CD4-positive, alpha-beta T cell treated with Interleukin-15 for 4 hours (primary cell): Measurements from ENCODE around the gene PNMA6E.
A peak's percentile ranks its signal among the peaks of the same experiment; 100 is the strongest.

Experiments
- DNase-seq: peaks from one replicate; pipeline ENCODE4 v3.0.0-alpha.2; 2020; ENCODE audit warnings: low spot score

PNMA6E gene

DNA sequence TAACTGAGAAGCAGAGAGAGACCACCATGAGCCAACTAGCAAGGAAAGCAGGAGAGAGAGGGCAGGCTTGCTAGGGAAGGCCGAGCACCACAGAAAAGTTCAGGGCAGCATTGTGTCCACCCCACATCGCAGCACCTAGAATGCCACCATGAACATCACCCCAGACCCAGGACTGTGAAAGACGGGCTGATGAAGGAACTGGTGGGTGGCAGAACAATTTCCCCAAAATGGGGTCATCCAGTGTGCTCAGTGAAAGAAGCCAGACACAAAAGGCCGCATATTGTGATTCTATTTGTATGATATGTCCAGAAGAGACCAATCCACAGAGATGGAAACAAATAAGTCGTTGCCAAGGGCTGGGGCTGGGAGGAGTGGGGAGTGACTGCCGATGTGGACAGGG lies 16.8 kb downstream of the PNMA6E start:
- no peak for DNase-seq

GRCh38 chrX:153382563-153383482 lies 18.3 kb downstream of the PNMA6E start:
- DNase-seq: no peak

DNA sequence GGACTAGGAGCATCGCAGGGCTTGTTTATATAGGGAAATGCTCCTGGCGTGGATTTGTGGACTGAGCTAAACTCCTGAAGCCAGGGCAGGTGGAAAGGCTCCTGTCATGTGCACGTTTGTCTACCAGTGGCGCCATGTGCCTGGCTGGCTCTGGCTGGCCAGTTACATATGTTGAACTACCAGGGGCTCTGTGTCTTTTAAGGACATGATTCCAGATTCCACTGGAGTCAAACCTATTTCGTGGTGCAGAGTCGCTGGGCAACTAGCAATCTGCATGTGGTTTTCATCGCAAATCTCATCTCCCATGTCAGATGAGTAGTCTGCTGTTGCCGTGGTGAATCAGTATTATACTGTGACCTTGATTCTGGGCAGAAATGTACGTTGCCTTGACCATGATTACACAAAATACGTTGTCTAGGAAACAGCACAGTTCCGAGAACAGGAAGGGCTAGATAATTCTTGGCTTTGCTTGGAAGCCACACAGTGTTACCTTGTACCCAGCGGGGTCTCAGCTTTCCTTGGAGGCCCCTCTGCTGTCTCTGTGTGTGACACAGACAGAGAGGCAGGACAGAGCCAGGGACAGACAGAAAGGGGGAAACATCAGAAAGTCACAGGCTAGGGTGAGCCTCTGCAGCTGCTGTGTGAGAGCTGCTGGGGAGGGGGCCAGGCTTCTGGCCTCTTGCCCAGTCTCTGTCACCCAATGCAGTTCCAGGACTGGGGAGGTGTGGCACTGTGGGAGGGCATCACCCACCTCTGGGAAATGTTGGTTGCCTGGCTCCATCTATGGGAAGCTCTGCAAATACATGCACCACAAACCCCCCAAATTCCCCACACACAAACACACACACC lies 19.2 kb downstream of the PNMA6E start:
- peak; percentile 14 for DNase-seq

GRCh38 chrX:153380691-153381090 lies 20.5 kb downstream of the PNMA6E start:
- no peak for DNase-seq

GRCh38 chrX:153379971-153380581 lies 21.1 kb downstream of the PNMA6E start:
- DNase-seq: no peak

DNA sequence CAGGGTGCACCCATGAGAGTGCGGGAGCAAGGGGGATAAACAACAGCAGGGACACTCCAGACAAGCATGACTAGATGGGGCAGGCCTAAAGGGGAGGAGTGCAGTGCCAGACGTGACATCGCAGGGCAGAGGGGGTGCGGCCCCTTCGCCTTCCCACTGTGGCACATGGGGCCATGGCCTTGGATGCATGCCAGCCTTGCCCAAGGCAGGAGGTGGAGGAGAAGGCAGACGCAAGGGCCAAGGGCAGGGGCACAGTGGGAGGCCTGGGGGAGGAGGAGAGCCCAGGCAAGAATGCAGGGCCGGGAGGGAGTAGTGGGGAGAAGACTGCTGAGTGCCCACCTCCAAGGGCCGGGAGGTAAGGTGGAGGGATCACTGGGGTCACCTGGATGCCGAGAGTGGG lies 21.6 kb downstream of the PNMA6E start:
- no peak for DNase-seq

GRCh38 chrX:153378607-153379006 lies 22.5 kb downstream of the PNMA6E start:
- DNase-seq: no peak

DNA sequence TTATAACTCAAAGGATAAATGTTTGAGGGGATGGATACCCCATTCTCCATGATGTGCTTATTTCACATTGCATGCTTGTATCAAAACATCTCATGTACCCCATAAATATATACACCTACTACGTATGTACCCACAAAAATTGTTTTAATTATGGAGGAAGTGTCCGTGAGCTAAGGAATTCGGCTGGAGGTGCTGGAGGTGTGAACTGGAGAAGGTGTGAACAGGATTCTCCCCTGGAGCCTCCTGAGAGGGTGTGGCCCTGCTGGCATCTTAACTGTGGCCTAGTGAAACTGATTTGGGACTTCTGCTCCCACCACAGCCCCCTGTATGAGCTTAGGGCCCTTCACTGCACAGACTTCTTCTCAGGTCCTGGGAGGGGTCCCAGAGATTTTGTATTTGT lies 23.4 kb downstream of the PNMA6E start:
- no peak for DNase-seq

DNA sequence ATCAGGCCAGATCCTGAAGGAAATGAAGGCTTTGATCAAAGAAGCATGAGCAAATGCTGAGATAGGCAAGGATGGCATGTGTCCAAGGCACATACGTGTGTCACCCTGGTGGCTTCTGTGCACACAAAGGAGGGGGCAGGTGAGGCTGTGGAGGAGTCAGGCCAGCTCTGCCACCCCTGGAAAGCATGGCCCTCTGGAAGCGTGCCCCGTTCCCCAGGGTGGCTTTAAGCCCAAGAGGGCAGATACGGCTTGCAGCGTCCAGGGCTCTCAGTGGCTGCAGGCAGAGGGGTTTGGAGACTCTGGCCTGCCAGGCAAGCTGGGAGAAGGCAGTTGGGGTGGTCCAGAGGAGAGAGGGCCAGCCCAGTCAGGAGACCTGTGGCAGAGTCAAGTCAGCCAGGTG lies 25.6 kb downstream of the PNMA6E start:
- DNase-seq: no peak

DNA sequence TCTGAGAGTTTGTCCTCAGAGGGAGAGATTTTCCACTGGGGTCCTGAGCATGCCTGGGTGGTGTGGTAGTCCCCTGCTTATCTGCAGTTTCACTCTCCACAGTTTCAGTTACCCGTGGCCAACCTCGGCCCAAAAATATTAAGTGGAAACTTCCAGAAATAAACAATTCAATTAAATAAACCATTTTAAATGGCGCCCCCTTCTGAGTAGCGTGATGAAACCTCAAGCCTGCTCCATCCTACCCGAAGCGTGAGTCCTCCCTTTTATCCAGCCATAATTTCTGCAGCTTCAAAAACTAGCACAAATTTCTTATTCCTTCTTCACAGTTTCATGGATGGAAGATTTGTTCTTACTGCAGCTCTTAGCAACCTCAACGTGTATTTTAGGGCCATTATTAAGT lies 26.7 kb downstream of the PNMA6E start:
- DNase-seq: no peak

GRCh38 chrX:153372949-153373348 lies 28.2 kb downstream of the PNMA6E start:
- no peak for DNase-seq

GRCh38 chrX:153371256-153371655 lies 29.9 kb downstream of the PNMA6E start:
- no peak for DNase-seq

- no peak for DNase-seq
Observed at GRCh38 chrX:153370293-153371055, 30.7 kb downstream of the PNMA6E start.

GRCh38 chrX:153366878-153367538 lies 34.1 kb downstream of the PNMA6E start:
- no peak for DNase-seq

GRCh38 chrX:153366119-153366518 lies 35.0 kb downstream of the PNMA6E start:
- no peak for DNase-seq

- no peak for DNase-seq
Observed at GRCh38 chrX:153365670-153366069, 35.5 kb downstream of the PNMA6E start.

GRCh38 chrX:153361781-153362397 lies 39.3 kb downstream of the PNMA6E start:
- no peak for DNase-seq

- no peak for DNase-seq
Observed at GRCh38 chrX:153357877-153358276, 43.3 kb downstream of the PNMA6E start.

DNA sequence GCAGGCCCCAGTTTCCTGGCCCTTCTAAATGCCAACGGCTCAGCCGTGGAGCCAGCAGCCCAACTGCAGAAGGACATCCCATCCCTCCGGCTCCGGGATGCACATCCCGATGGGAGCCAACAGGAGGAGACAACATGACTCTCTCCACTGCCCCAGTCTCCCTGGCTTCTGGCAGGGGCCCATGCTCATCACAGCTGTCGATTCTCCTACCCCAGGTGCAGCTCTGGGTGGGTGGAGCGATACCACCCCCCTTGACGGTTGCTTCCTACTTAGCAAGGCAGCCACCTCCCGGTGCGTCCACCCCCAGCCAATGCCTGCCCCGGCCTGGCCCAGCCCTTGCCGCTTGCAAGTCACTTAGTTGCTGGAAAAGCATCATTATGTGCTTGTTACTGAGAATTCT lies 47.7 kb downstream of the PNMA6E start:
- DNase-seq: no peak

DNA sequence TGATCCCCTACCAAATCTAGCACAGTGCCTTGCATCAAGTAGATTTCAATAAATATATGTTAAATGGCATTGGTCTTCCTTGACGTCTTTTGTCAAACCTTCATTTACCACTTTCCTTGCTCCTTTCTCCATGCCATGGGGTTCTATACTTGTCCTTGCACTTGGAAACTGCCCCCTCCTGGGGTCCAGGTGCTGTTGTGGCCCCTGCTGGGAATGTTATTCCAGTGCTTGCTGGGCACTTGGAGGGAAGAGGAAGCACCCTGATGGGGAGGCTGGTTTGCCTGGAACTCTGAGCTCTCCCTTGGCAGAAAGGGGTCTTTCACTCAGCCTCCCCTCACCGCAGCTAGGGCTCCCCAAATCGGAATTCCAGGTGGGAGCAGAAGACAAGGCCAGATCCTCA lies 48.3 kb downstream of the PNMA6E start:
- no peak for DNase-seq

DNA sequence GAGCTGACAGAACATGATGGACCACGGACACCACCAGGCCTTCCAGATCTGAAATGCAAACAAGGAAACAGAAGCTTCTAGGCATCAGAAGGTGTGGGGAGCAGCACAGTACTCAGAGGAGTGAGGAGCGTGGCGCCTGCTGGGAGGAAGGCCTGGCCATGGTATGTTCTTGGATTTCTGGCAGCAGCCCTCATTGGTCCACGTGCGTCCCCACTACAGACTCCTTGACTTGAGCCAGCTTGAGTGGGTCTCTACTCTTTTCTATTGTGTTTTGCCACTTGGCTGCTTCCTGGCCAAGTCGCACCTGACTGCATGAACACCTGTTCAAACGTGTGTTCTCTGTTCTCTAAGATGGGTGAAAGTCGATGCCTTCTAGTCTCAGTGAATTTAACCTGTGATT lies 49.2 kb downstream of the PNMA6E start:
- no peak for DNase-seq
